Epidermal melanocyte (primary cell): ENCODE measurements around the gene ASTN2.

Source experiments
- DNase-seq: peaks from one replicate; pipeline ENCODE4 v3.0.0; 2011; ENCODE audit warnings: low spot score; ENCODE audit not compliant: insufficient read length

Gene ASTN2

DNA sequence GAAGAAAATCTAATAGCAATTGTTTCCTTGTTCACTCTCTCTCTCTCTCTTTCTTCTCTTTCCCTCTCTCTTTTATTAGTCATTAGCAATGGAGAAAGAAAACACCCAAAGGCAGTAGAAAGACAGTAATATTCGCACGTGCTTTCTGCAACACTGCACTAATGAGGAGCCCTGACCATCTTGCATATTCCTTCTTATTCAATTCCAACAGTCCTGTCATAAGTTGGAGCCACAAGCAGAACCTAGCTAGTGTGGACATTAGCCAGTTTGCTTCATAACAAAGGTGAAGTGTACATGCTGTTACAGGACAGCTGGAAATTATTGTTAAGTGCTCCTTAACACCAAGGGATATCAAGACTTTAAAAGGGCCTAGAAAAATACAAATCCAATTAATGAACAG, 664.3 kb downstream of the ASTN2 start:
- no peak for DNase-seq

DNA sequence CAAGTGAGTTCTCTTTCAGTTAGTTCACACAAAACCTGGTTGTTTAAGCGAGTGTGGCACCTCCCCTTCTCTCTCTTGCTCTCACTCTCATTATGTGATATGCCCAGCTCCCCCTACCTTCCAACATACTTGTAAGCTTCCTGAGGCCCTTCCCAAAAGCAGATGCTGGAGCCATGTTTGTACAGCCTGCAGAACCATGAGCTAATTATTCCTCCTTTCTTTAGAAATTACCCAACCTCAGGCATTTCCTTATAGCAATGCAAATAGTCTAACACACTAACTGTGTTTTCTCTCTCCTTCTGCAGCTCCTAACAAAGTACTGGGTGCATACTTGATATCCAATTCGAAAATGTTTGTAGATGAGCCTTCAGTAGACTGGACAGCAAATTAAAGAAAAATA, 665.1 kb downstream of the ASTN2 start:
- DNase-seq = no peak

DNA sequence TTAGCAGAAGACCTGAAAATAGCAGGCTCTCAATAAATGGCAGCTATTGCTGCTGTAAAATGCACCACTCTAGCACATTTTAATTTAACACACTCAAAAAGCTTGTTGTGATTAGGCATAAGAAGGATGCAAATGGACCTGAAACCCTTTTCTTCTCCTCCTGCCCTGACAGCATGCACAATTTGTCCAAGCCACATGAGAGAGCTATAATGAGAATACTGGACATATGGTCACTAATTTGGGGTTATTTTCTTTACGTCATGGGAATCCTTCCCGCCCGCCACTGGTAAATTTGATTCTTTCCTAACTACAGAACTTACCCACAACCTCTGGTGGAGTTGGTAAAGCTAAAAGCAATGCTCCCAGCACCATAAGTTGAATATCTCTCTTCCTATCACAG, 665.7 kb downstream of the ASTN2 start:
- DNase-seq = no peak

DNA sequence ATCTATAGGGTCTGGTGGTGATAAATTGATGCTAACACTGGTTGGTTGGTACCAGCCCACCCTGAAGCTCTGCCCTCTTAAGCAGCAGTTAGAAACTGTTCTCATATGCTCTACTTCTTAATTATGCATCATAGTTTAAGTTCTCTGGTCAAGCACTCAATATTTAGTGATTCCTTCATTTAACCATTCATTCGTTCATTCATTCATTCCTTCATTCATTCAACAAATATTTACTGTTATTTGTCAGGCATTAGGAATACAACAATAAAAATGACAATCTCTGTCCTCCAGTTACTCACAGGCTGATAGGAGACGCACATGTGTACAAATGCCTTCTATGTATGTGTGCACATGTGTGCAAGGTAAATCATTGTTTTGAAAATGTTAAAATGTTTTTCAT, 673.1 kb downstream of the ASTN2 start:
- no peak for DNase-seq

DNA sequence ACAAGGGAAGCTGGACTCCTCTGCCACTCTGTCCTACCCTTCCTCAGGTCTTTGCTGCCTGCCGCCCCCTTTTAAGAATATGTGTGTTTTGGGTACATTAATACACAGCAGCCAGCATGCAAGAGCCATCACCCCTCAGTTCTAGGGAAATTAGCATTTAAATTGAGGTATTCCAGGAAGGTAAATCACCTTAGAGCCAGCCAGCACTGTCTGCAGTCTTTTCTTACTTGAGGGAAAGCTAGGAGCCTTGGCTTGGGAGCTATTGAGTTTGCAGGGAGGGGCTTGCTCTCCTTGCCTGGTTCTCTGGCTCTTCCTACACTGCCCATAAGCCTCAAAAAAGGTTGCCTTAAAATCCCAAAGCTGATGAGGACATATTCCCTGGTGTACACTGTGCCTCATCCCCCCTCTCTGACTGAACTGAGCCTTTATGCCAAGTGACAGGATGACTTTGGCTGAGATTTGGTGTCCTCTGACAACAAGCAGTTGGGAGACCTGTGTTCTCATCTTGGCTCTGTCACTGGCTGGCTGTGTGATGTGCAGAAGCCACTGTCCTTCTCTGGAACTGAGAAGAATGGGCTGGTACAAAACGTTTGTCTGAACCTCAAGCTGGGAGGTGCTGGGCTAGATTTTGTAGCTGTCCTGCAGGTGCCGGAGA, 673.6 kb downstream of the ASTN2 start:
- DNase-seq = no peak

DNA sequence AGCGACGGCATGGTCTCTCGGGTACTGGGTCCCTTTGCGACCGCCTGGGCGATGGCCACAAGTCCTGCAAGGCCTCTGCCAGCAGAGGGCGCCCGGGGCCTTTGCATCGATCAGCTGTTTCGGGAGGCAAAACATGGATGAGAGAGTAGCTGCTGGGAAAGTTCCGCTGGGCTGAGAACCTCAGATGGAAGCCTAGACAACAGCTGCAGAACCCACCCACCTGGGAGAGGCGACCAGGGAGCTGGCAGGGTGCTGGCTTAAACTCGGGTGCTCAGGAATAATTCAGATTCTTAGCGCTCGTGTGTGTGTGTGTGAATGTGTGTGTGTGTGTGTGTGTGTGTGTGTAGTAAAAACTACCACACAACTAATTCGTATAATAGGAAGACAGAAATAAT, 677.7 kb downstream of the ASTN2 start:
- peak; percentile 86 for DNase-seq

DNA sequence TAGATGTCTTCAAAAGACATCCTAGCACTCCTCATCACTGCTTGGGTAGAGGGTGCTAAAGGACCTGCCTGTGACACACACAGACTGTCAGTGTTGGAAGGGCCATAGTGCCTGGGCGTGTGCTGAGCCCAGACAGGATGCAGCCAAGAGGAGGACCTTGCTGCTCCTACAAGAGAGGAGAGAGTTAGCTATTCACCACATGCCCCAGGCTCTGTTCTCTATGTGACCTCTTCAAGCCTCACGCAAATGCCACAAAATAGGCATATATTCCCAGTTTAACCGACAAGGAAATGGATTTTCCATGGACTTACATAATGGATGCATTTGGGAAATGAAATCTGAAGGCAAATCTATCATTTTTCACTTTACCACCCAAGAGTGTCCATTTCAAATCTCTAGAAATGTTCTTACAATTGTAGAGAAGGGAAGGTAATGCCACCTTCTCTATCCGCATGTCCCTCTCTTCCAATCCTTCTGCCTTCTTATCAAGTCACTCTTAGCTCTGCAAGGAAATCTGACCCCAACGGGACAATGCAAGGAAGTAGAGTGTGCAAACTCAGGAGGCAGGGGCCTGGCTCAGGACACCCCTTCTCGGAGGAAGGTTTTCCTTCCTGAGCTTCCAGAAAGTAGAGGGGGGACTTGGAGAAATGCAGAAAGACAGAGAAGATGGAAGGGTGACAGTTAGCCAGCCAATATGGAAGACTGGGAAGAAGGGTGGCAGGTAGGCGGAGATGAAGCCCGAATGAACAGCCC, 678.3 kb downstream of the ASTN2 start:
- no peak for DNase-seq

DNA sequence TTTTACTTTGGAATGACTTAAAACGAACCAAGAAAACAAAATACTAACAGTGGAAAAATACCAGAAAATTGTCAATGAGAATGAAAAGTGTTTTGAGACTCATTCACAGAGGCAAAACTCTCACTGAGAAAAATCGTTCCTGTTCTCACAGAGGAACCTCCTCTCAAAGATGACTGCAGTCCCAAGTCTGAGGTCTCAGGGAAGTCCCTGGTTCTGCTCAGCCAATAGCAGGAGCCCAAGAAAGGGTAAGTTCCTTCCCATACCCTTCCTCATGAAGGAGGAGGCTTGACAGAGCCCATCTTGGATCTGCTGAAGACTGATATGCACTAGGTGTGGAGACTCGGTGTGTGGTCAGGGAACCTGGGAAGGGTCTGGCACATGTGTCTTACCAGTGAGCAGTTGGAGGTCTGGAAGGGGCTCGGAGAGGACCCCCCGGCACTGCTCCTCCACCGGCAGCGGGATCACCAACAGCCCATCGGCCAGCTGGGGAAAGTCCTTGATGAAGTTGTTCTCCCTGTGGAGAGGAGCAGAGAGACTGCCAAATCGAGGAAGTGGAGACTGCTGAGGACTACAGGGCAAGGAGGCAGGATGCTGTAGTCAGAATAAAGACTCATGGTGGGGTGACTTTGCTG, 681.7 kb downstream of the ASTN2 start:
- no peak for DNase-seq

DNA sequence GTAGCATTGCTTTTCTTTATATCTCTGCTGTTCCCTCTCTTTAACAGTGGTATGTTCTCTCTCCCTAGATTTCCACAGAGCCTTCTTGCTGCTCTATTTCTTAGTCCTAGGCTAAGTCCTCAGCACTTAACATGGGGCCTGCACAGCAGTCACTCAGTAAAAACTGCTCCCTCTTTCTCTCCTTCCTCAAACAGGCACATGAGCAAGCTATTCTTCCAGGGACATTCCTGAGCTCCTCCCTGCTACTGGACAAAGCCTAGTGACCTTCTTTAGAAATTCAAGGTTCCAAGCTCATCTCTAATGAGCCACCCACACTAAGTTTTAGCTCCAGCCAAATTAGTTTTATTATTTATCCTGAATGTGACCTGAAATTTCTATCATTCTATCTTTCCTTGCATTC, 688.3 kb downstream of the ASTN2 start:
- DNase-seq = no peak

DNA sequence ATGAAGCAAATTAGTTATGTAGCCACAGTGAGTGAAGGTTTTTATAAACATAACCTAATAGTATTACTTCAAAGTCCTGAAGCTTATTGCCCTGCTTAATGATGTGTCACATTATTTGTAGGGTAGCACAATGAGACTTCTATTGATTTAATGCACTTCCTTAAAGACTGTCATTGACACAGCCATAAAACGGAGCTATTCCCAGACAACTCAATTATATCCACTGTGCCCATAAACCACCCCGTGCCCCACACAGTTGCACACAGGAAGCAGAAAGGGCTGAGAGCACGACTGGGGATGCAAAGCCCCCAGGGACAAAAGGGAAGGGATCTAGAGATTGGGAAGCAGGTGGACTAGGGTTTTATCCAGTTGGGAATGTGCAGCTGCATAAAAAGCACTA, 690.7 kb downstream of the ASTN2 start:
- no peak for DNase-seq

DNA sequence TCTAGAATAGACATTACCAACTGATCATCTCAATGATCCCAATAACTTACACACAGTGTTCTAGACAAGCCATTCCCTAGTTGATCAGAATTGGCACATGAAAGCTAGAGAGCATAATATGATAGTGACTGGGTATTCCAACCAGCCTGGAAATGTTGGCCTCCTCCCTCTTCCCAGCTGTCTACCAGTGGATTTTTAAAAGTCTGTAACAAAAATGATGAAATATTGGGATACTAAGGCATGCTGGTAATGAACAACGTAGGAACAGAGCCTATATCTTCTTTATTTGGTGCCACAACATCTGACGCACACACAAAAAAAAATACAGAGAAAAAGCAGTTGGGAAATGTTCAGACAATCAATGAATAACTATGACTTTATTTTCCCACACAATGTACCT, 692.9 kb downstream of the ASTN2 start:
- no peak for DNase-seq

DNA sequence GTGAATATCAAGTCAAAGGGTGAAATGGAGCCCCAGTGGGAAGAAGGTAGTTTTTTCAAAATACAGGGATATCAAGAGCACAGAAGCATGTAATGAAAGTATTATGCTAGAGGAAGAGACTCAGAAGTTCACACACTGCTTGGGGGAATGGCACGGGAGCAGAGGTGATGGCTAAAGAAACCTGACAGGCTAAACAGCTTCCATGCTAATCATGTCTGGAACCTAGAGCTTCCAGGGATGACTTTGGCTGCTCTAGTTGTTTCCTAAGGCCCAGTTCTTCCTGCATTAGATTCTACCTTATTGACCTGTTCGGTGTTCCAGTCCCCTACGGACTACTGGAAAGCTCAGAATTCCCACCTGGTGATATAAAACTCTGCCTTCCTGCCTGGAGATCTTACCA, 693.4 kb downstream of the ASTN2 start:
- DNase-seq = no peak

DNA sequence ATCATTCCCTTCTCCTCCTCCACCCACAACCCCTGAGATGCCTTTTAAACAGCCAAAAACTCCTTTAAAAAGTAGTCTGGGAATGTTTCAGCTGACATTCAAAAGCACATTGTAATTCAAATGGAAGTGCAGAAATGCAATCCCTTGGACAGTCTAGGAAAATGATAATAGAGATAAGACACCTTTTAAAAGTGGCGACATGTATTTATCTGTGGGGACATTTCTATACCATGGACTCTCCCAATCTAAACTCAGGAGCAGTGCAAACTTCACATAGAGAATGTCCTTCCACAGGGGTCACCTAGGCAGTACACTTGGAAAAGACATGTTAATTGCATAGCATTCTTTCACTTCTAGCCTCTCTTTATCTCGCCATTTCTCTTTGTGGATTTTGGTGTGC, 694.7 kb downstream of the ASTN2 start:
- DNase-seq = no peak

DNA sequence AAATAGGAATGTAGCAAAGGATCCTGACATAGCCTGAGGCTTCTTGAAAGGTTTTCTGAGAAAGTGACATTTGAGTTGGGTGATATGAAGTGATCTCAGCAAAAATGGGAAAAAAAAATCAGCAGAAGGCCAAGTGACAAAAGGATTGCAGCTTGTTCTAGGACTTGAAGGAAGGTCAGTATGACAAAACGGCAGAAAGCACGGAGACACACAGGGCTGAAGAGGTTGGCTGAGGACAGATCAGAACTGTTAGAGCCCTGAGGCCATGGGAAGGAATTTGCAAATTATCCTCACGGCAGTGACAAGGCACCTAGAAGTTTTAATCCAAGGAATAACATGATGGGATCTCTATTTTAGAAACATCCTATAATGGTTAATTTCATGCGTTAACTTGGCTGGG, 696.7 kb downstream of the ASTN2 start:
- no peak for DNase-seq

DNA sequence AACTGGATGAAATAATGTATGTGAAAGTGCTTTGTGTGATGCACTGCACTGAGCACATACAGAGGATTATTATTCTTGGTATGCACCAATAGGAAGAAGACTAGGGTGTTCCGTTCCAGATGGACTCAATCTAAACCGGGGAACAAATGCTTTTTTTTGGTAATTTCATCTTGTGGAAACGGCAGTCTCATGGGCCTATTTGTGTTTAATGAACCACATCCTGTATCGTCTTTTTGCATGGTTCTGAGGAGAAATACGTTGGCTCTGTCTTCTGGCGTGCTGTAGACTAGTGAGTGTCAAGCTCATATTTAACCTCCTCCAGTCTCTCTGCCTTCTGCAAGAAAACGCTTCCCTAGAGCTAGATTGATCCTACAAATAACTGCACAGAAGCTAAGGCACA, 697.7 kb downstream of the ASTN2 start:
- no peak for DNase-seq

DNA sequence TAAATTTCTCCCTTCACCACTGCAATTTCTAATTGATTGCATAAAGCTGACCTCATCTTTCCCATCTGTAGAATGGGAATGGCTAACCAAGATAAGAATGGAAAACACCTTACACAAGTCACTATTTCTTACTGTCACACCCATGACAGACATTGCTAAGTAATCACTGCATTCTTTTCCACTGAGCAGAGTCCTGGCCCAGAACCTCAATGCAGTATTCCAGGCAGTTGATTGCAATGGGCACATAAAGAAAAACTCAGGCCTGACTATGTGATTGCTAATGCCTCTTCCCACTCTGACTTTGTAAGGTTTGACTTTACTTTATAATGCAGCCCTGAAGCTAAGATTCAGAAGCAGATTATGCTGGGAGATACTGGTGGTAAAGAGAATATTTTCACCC, 698.4 kb downstream of the ASTN2 start:
- no peak for DNase-seq

DNA sequence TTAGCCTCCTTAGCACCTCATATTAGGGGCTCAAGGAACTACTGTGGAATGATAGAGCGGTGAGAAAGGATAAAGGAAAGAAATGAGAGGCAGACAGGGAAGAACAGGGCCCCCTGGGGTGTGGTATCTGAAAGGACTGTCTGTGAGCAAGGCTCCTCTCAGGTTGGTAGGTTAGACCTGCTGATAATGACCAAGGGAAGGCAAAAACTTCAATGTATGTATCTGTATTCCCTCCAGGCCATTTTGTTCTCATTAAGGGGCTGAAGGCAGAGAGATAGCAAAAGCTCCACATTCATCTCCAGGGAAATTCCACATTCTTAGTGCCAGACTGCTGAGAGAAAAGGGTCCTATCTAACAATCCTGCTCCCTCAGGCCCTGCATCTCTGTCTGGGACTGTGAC, 699.1 kb downstream of the ASTN2 start:
- no peak for DNase-seq

DNA sequence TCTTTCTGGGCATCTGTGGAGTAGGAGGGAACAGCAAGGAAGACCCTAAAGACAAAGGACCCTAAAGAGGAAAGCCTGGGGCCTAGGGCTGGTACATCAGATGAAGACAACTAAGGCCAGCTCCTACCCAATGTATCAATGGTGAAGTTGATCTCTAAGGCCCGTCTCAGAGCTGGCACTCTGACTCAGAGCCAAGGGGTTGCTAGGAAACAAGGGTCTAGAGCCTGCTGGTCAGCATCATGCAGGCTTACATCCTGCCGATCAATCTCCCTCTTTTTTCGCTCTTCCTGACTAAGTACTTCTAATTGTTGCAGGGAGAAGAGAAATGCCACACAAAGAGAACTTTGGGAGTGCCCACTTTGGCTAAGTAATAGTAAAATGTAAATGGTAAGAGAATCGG, 701.6 kb downstream of the ASTN2 start:
- no peak for DNase-seq

DNA sequence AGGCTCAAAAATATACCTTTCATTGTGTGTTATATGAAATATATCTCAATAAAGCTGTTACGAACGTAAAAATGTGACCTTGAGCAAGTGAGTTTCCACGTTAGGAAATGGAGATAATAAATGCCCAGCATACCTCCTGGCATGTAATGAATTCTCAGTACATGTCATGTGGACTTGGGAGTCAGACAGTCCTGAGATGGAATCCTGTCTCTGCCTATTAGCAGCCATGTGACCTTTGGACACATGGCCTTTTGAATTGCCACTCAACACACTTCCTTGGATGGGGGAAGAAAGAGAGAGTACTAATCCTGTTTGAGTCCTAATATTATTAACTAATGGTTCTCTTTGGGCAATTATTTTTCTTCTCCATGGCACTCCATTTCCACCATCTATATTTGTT, 702.1 kb downstream of the ASTN2 start:
- DNase-seq = no peak

DNA sequence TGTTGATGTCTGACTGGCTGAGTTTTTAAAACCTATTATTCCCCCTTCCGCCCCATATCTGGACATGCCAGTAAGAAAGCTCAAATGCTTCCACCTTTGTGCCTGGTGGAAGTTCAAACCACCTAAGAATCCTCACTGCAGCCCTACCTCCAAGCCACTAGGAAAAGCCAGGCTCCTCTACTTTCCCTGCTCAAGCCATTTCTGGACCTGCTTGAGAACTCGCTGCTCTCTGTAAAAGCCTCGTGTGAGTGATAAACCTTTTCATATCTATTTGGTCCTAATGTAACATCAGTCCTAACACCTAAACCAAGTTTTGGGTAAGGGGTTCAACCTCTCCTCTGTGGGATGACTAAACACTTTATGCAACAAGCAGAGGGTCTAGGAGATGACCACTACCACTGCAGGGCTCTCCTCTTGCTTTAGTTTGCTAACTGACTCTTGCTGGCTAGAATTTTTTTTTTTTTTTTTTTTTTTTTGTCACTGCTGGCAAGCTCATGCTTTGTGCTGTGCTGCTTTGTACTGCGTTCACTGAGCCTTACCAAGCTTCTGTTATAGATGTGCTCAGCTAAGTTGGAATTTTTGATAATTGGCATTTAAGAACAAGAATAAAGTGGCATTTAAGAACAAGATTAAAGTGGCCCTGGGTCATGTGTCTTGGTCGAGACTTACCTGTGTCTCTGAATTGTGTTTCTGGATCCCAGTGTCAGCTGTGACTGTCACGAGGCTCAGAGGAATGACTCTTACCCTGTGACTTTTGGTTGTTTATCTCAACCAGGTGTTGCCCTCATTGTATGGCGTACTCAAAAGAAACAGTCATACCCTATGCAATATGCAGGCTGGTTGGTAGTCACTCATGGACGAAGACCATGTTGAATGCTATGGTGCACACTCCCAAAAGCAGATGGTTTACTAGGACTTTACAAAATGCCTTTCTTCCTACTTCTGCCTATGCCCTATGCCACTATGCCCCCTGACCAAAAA, 708.3 kb downstream of the ASTN2 start:
- no peak for DNase-seq

DNA sequence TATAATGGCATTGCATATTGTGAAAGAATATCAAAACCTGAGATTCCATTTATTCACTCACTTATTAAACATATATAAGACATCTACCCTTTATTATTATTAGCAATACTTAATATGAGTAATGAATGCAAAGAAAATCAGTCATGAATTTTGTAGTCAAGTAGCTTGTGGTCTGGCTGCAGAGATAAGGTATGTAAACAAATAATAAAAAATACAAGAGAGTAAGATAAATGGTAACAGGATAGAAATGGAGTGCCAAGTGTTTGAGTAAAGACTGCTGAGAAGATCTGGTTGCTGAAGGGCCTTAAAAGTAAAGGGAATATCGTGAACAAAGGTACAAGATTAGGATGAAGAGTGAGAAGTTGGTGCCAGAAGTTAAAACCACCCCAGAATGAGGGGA, 709.3 kb downstream of the ASTN2 start:
- DNase-seq = no peak

DNA sequence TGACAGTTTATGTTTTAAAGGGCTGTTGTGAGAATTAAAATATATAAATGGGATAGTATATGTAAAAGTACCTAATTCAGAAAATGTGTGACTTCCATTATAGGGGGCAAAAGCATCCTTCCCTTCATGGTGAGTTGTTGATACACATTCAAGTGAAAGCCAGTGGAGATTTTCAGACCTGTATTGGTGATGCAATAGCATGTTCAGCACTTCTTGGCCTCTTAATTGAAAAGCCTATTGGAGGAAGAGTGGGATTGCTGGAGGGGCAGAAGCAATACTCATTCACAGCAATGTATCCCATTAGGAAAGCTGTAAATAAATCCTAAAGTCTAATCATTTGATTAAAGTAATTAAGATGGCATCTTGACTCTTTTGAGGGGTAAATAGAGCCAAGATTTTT, 710.4 kb downstream of the ASTN2 start:
- no peak for DNase-seq
